Rectal smooth muscle tissue (tissue), 1 donor: ENCODE data around the gene FZR1.
"Not testable (repeated sequence)": the region's sequence is repeated elsewhere in the genome, so short reads cannot be mapped to it uniquely, and the experiment has no call there.

Experiments
- H3K27ac ChIP-seq: one replicate; pipeline ENCODE4 v1.7.0; 2013; ENCODE audit warnings: low read depth, low read length, inconsistent platforms
- H3K27me3 ChIP-seq: one replicate; pipeline ENCODE4 v1.7.0; 2013; ENCODE audit warnings: low read length; ENCODE audit not compliant: control insufficient read depth, insufficient read depth
- H3K36me3 ChIP-seq: one replicate; pipeline ENCODE4 v1.7.0; 2013; ENCODE audit warnings: low read length; ENCODE audit not compliant: control insufficient read depth, insufficient read depth
- H3K4me1 ChIP-seq: one replicate; pipeline ENCODE4 v1.7.0; 2013; ENCODE audit warnings: low read length; ENCODE audit not compliant: control insufficient read depth, insufficient read depth
- H3K4me3 ChIP-seq: one replicate; pipeline ENCODE4 v1.7.0; 2013; ENCODE audit warnings: low read length
- H3K9ac ChIP-seq: one replicate; pipeline ENCODE4 v1.7.0; 2013; ENCODE audit warnings: low read length

FZR1 gene

DNA sequence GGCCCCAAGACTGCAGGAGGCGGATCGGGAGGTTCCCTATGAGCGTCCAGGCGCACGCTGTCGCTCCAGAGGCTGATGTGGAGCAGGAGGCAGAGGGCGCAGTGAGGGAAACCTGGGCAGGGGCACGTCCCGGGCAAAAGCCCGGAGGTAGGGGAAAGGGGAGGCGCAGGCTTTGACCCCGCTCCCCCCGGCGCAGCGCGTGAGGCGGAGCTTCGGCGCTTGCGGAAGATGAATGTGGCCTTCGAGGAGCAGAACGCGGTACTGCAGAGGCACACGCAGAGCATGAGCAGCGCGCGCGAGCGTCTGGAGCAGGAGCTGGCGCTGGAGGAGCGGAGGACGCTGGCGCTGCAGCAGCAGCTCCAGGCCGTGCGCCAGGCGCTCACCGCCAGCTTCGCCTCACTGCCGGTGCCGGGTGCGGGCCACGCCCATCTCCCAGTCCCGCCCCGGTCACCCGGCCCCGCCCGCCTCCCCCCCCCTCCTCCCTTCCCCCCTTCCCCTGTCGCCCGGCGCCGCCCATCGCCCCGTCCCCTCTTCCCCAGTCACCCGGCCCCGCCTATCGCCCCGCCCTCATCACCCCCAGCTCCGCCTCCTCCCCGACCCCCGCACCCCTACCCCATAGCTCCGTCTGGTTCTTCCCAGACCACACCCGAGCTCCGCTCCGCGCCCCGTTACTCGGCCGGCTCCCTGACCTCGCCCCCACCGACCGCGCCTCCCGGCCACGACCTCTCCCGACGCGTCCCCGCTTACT is 70.8 kb downstream of the FZR1 start:
- H3K4me3 ChIP-seq, result peak overlapping the region; percentile 65
- peaks cover 15% of the 10 kb centered on the region for H3K4me1 ChIP-seq
- H3K27ac ChIP-seq, result peak overlapping the region; percentile 16
- no peaks in the 10 kb centered on the region for H3K36me3 ChIP-seq
- H3K27me3 ChIP-seq, result no peaks in the 10 kb centered on the region
- no peak overlapping the region for H3K9ac ChIP-seq

- Histone ChIP-seq H3K4me1 (peaks cover 11% of the 10 kb centered on the region), H3K9ac (no peak overlapping the region), H3K36me3 (no peaks in the 10 kb centered on the region), H3K4me3 (no peak overlapping the region), H3K27me3 (no peaks in the 10 kb centered on the region), H3K27ac (no peak overlapping the region)
Measured at GRCh38 chr19:3577723-3578344, 71.7 kb downstream of the FZR1 start.

- Histone ChIP-seq H3K4me3 (no peak overlapping the region), H3K4me1 (peaks cover 11% of the 10 kb centered on the region), H3K27ac (no peak overlapping the region), H3K27me3 (no peaks in the 10 kb centered on the region), H3K36me3 (no peaks in the 10 kb centered on the region), H3K9ac (no peak overlapping the region)
Measured at GRCh38 chr19:3578390-3578789, 72.3 kb downstream of the FZR1 start.

GRCh38 chr19:3580156-3580934 is 74.2 kb downstream of the FZR1 start:
- H3K4me3 ChIP-seq, result no peak overlapping the region
- peak overlapping the region; percentile 46 for H3K27ac ChIP-seq
- no peaks in the 10 kb centered on the region for H3K36me3 ChIP-seq
- H3K27me3 ChIP-seq, result peaks cover 5% of the 10 kb centered on the region
- no peak overlapping the region for H3K9ac ChIP-seq
- H3K4me1 ChIP-seq, result peaks cover 11% of the 10 kb centered on the region

GRCh38 chr19:3581792-3582191 is 75.7 kb downstream of the FZR1 start:
- not testable (repeated sequence) for H3K9ac ChIP-seq, H3K27ac ChIP-seq, H3K36me3 ChIP-seq, H3K4me1 ChIP-seq, H3K4me3 ChIP-seq
- peaks cover 12% of the 10 kb centered on the region for H3K27me3 ChIP-seq

DNA sequence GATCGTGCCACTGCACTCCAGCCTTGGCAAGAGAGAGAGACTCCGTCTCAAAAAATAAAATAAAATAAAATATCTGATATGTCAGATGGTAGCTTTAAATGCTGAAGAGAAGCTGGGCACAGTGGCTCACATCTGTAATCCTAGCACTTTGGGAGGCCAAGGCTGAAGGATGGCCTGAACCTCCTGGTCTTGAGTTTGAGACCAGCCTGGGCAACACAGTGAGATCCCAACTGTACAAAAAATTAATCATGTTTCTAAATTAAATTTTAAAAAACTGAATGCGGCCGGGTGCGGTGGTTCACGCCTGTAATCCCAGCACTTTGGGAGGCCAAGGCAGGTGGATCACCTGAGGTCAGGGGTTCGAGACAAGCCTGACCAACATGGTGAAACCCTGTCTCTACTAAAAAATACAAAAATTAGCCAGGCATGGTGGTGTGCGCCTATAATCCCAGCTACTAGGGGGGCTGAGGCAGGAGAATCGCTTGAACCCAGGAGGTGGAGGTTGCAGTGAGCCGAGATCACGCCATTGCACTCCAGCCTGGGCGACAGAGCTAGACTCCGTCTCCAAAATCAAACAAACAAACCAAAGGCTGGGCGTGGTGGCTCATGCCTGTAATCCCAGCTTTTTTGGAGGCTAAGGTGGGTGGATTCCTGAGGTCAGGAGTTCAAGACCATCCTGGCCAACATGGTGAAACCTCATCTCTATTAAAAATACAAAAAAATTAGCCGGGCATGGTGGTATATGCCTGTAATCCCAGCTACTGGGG is 78.1 kb downstream of the FZR1 start:
- not testable (repeated sequence) for H3K27ac ChIP-seq, H3K9ac ChIP-seq, H3K4me3 ChIP-seq, H3K4me1 ChIP-seq, H3K36me3 ChIP-seq
- peaks cover 12% of the 10 kb centered on the region for H3K27me3 ChIP-seq

DNA sequence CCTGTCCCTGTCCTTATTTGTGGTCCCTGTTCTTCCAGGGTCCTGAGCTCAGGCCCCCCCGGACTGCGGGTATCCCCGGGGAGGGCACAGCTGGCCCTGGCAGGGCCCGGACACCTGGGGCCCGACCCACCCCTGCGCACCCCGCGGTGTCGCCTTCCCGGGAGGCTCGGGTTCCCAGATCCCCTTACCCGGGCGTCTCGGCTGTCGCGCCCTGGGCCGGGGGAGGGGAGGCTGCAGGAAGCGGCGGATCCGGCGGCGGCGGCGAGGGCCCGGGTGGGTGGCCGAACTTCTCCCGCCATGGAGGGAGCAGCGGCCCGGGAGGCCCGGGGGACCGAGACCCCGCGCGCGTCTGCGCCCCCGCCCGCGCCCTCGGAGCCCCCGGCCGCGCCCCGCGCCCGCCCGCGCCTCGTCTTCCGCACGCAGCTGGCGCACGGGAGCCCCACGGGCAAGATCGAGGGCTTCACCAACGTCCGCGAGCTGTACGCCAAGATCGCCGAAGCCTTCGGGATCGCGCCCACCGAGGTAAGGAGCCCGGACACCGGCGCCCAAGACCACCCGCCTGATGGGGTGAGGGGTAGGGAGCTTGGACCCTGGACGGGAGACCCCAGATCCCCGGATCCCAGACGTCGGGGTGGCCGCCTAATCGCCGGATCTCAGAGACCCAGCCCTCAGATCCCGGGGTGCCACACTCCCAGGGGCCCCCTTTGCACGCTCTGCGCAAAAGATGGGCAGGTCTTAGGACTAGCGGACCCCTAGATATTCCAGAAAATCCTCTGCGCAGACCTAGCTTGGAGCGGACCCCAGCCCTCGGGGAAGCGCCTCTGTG is 79.4 kb downstream of the FZR1 start, which contains the start of gene GIPC3:
GIPC3 (plus strand) TSS at position 178 of the 826 bp plus-strand sequence; CDS start at position 298, 120 bp downstream.
- peaks cover 12% of the 10 kb centered on the region for H3K27me3 ChIP-seq

DNA sequence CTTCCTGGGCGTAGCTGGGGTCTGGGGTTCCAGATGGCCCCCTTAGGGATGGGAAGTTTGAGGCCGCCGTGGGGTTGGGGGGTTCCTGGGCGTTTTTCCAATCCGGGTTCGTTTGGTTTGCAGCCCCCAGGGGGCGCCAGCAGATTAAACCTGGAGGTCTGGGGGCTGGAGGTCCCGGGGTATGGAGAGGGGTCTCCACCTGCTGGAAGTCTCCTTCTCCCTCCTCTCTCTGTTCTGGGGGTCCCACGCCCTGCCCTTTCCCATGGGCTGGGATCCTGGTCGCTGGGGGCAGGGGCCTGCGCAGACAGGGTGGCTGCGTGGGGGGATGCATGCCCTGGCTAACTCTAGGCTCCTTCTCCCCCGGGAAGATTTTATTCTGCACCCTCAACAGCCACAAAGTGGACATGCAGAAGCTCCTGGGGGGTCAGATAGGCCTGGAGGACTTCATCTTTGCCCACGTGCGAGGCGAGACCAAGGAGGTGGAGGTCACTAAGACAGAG is 80.1 kb downstream of the FZR1 start:
- no peak overlapping the region for H3K27ac ChIP-seq

More for the DNA sequence above, 79.4 kb downstream of the FZR1 start, which contains the start of gene GIPC3:
- Histone ChIP-seq H3K27ac (no peak within 1 kb of the TSS), H3K4me1 (peaks cover 4% of the 10 kb centered on the region), H3K36me3 (no peaks in the 10 kb centered on the region), H3K4me3 (peak within 1 kb of the TSS; percentile 55), H3K9ac (no peak within 1 kb of the TSS)

GRCh38 chr19:3586707-3587346 is 80.7 kb downstream of the FZR1 start:
- Histone ChIP-seq H3K4me1 (peaks cover 3% of the 10 kb centered on the region), H3K9ac (no peak overlapping the region), H3K36me3 (no peaks in the 10 kb centered on the region), H3K27me3 (peaks cover 12% of the 10 kb centered on the region), H3K4me3 (peak overlapping the region; percentile 32), H3K27ac (no peak overlapping the region)

More for the DNA sequence above, 80.1 kb downstream of the FZR1 start:
- peak overlapping the region; percentile 55 for H3K4me3 ChIP-seq
- H3K4me1 ChIP-seq, result peaks cover 3% of the 10 kb centered on the region
- H3K9ac ChIP-seq, result no peak overlapping the region
- peaks cover 12% of the 10 kb centered on the region for H3K27me3 ChIP-seq
- no peaks in the 10 kb centered on the region for H3K36me3 ChIP-seq
